Activated naive CD4-positive, alpha-beta T cell treated with anti-CD3 and anti-CD28 coated beads, Interleukin-2, amount 10 ng/mL, durations not matched to agents 7 days and 5 days (primary cell): ENCODE results near the gene COPZ1.

Experiments
- CTCF ChIA-PET: fragments of 350-600 bp; sonication (Branson Sonifier 250); formaldehyde crosslinking; loops from one replicate; lab custom pipeline; 2021; ENCODE audit warnings: antibody characterized with exemption; lab: Charles Lee
- DNase-seq: peaks from one replicate; pipeline ENCODE4 v3.0.0-alpha.2; 2020
- H3K27ac Mint-ChIP-seq: one replicate; pipeline ENCODE4 v1.8.0; 2021; ENCODE audit warnings: mild to moderate bottlenecking, moderate library complexity, mixed read lengths
- H3K27me3 Mint-ChIP-seq: one replicate; pipeline ENCODE4 v1.8.0; 2021; ENCODE audit warnings: mild to moderate bottlenecking, mixed read lengths
- H3K36me3 Mint-ChIP-seq: one replicate; pipeline ENCODE4 v1.8.0; 2021; ENCODE audit warnings: mixed read lengths
- H3K4me1 Mint-ChIP-seq: one replicate; pipeline ENCODE4 v1.8.0; 2021; ENCODE audit warnings: mixed read lengths
- H3K4me3 Mint-ChIP-seq: one replicate; pipeline ENCODE4 v1.8.0; 2021; ENCODE audit warnings: mild to moderate bottlenecking, moderate library complexity, mixed read lengths
- H3K9me3 Mint-ChIP-seq: one replicate; pipeline ENCODE4 v1.8.0; 2021; ENCODE audit warnings: mixed read lengths

The COPZ1 gene

DNA sequence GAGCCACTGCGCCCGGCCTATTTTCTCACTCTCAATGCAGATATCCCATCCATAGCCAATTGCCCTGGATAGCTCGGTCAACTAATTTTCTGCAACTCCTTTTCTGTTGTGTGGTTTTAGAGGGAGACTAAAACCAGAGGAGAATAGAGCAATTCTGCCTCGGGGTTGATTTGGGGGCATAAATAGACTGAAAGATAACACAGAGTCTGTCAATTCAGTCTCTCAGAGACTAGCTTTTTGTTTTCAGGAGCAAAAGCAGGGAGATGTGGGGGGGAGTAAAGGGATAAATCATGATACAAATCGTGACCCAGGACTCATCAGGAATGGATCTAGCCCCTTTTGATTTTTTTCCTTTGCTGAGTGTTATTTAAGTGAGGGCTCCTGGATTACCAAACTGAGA is 6.5 kb downstream of the COPZ1 start:
- CTCF ChIA-PET, result interaction anchor here (1.1 to 7.1 kb wide), 2 partner anchors 28 to 36 kb away, joined by 4 to 45 read pairs; no protein-coding TSS in a partner anchor

DNA sequence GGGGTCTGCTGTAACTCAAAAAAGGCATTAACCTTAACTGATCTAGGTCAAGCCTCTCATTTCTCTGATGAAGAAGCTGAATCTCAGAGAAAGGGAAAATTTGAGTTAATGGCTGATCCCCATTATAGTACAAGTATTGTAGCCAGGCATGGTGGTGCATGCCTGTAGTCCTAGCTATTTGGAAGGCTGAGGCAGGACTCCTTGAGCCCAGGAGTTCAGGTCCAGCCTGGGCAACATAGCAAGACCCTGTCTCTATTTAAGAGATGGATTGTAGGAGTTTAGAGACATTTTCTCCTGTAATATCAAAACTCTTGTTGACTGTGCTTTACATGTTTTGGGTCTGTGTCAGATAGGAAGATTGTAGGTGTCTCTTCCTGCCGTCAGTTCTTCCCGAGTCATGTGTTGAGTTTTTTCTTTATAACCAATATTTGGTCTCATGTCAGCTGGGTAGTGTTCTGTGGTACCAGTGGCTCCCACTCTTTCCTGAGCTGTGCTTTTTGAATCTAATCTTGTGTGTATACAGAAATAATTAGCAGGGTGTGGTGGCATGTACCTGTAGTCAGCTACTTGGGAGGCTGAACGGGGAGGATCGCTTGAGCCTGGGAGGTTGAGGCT is 8.6 kb downstream of the COPZ1 start:
- peaks cover 21% of the 10 kb centered on the region for H3K36me3 Mint-ChIP-seq
- no peak for DNase-seq
- no peaks in the 10 kb centered on the region for H3K9me3 Mint-ChIP-seq
- no peaks in the 10 kb centered on the region for H3K27me3 Mint-ChIP-seq
- H3K4me1 Mint-ChIP-seq, result peaks cover 43% of the 10 kb centered on the region
- CTCF ChIA-PET, result interaction anchor here (0.7 to 7.2 kb wide), 7 partner anchors 9 to 1678 kb away, joined by 3 to 89 read pairs (median 40); partner anchors contain the start of gene COPZ1
- H3K27ac Mint-ChIP-seq, result no peak overlapping the region
- H3K4me3 Mint-ChIP-seq, result no peak overlapping the region

More for the DNA sequence above, 6.5 kb downstream of the COPZ1 start:
- H3K9me3 Mint-ChIP-seq, result no peaks in the 10 kb centered on the region
- peaks cover 58% of the 10 kb centered on the region for H3K4me1 Mint-ChIP-seq
- H3K36me3 Mint-ChIP-seq, result peaks cover 24% of the 10 kb centered on the region
- DNase-seq, result no peak
- no peak overlapping the region for H3K4me3 Mint-ChIP-seq
- peak overlapping the region; percentile 71 for H3K27ac Mint-ChIP-seq
- no peaks in the 10 kb centered on the region for H3K27me3 Mint-ChIP-seq

DNA sequence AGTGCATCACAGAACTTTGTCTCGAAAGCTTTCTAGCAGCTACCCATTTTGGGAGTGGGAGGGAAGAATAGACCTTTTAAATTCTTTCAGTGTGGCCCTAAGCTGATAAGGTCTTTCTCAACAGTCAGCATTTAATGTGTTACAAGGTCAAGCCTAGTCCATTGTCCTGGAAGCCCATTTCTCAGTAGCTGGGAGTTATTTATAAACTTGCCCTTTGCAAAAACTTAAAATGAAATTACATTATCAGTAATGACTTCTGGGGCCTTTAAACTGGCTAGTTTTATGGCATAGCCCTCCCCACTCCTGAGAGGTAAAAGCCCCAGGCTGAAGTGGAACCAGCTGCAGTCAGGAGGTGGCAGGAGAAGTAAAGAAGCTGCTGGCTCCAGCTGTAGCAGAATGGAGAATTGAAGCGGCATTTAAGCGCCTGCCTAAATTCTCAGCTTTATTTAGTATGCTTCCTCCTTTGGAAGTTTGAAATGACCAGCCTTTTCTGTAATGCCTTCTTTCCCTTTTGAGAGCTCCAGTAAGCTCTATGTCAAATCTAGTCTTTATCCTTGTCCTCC is 12.4 kb downstream of the COPZ1 start:
- no peak for DNase-seq
- H3K4me1 Mint-ChIP-seq, result peaks cover 10% of the 10 kb centered on the region
- H3K4me3 Mint-ChIP-seq, result no peak overlapping the region
- no peak overlapping the region for H3K27ac Mint-ChIP-seq
- H3K36me3 Mint-ChIP-seq, result peaks cover 14% of the 10 kb centered on the region
- no peaks in the 10 kb centered on the region for H3K27me3 Mint-ChIP-seq
- CTCF ChIA-PET, result interaction anchor here (0.7 to 7.2 kb wide), 15 partner anchors 9 to 106 kb away, joined by 3 to 89 read pairs (median 9); partner anchors contain the start of gene COPZ1
- no peaks in the 10 kb centered on the region for H3K9me3 Mint-ChIP-seq

DNA sequence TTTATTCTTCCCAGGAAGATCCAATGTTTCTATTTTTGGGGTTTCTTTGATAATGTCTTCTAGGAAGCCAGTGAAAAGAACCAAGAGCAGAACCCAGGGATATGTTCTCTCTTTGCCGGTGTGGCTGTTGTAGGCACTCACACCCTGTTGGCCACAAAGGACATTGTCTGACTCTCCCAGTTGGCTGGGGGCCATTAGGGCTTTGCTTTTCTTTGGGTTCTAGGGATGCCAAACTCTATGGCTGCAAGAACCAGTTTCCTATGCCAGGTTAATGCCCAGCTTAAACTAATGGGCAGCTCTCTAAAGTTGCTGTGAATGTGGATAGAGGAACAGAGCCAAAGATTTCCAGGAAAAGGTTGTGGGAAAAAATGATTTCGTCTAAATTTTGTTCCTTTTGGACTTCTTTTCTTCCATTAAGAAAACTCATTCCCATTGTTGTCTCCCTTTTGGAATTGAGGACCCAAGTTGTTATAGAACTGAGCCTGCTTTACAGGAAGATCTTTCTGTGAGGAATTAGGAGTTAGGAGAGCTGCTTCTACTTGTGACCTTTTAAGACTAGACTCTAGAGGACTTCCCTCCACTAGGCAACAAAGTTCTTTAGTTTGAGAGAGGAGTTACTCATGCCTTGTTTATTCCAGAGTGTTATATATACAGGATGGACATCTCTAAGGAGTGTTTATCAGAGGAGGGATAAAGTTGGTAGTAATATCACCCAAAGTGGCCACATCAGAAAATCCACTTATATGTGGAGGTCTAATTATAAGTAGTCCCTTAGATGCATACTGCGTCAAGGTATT is 13.1 kb downstream of the COPZ1 start:
- Mint-ChIP-seq H3K4me3 (no peak overlapping the region), H3K9me3 (no peaks in the 10 kb centered on the region), H3K36me3 (peaks cover 19% of the 10 kb centered on the region), H3K27me3 (no peaks in the 10 kb centered on the region), H3K4me1 (peaks cover 10% of the 10 kb centered on the region), H3K27ac (no peak overlapping the region)
- DNase-seq, result no peak
- CTCF ChIA-PET, result interaction anchor here (0.7 to 7.2 kb wide), 13 partner anchors 9 to 96 kb away, joined by 3 to 89 read pairs (median 10); partner anchors contain the start of gene COPZ1

DNA sequence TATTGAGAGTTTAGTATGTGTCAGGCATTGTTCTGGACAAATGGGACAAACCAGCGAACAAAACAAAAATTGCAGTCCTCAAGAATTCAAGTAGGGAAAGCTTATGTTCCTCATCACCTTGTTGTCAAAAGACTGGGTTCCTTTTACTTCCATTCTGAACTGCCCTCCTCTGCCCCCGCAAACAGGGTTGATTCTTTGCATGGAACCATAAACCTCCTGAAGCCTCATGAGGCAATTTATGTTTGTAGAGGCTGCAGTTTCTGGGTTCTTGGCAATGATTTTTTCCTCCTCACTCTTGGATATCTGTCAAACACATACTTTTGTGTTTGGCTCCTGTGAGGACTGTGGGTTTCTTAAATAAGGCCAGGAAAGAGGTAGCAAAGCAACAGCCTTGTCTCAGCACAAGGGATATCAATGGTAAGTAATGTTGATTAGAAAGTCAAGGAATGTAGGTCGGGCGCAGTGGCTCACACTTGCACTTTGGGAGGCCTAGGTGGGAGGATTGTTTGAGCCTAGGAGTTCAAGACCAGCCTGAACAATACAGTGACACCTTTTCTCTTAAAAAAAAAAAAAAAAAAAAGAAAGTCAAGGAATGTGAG is 13.9 kb downstream of the COPZ1 start:
- Mint-ChIP-seq H3K36me3 (peaks cover 25% of the 10 kb centered on the region), H3K4me1 (peaks cover 3% of the 10 kb centered on the region), H3K27ac (no peak overlapping the region), H3K4me3 (no peak overlapping the region), H3K9me3 (no peaks in the 10 kb centered on the region), H3K27me3 (no peaks in the 10 kb centered on the region)
- DNase-seq, result no peak
- CTCF ChIA-PET, result interaction anchor here (1.5 to 7.2 kb wide), 5 partner anchors 8 to 60 kb away, joined by 3 to 89 read pairs (median 40); no protein-coding TSS in a partner anchor

DNA sequence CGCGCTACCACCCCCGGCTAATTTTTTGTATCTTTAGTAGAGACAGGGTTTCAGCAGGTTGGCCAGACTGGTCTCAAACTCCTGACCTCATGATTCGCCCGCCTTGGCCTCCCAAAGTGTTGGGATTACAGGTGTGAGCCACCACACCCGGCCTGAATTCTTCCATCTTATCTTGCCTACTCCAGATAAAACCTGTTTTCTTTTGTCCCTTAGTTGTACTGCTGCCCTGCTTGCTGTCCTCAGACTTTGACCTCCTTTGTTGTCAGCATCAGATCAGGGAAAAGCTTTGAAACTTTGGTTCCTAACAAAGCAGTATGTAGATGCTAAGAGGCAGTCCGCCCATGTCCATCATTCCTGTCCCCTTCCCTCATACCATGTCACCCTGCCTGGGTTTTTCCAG is 15.9 kb downstream of the COPZ1 start:
- peaks cover 3% of the 10 kb centered on the region for H3K4me1 Mint-ChIP-seq
- H3K4me3 Mint-ChIP-seq, result no peak overlapping the region
- CTCF ChIA-PET, result interaction anchor here (1.4 to 2.0 kb wide), 2 partner anchors 19 to 39 kb away, joined by 3 to 9 read pairs; no protein-coding TSS in a partner anchor
- peaks cover 39% of the 10 kb centered on the region for H3K36me3 Mint-ChIP-seq
- no peak for DNase-seq
- peak overlapping the region; percentile 67 for H3K27ac Mint-ChIP-seq
- no peaks in the 10 kb centered on the region for H3K9me3 Mint-ChIP-seq
- no peaks in the 10 kb centered on the region for H3K27me3 Mint-ChIP-seq

DNA sequence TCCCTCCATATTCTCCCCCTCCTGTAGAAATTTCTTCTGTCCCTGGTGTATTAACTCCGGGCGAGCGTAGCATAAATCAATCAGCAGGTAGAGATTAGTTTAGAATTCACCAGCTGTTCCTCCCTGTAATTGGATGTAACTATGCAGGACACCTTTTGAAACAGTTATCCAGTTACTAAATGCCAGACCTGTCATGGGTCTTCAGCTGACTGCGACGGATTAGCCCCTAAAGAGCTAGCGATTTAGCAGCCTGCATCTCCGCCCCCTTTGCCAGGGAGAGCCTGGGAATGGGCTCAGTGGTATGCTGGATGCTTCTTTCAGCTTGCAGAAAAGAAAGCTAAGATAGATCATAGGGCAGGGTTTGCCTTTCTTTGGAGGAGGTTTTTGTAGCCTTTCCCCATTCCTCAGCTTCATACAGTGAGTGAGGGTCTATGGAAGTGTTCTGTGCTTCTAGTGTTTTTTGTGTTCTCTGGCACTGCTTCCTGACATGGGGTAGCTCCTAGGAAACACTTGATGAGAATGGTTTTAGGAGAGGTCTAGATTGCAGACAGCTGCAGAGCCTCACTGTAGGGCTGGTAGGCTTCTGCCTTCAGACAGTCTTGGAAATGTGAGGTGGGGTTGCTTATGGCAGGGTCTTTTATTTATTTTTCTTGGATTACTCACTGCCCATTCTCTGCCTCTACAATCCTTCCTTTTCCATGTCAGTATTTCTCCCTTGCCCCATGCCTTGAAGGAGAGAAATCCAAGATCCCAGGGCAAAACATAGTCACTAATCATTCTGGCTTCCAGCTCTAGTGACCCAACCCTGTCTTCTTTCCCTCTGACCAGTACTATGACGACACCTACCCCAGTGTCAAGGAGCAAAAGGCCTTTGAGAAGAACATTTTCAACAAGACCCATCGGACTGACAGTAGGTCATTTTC is 16.7 kb downstream of the COPZ1 start:
- H3K27ac Mint-ChIP-seq, result peak overlapping the region; percentile 58
- H3K4me3 Mint-ChIP-seq, result no peak overlapping the region
- DNase-seq, result no peak
- CTCF ChIA-PET, result interaction anchor here (1.4 to 2.0 kb wide), 2 partner anchors 19 to 38 kb away, joined by 3 to 9 read pairs; no protein-coding TSS in a partner anchor
- peaks cover 41% of the 10 kb centered on the region for H3K36me3 Mint-ChIP-seq
- H3K27me3 Mint-ChIP-seq, result no peaks in the 10 kb centered on the region
- no peaks in the 10 kb centered on the region for H3K9me3 Mint-ChIP-seq
- no peaks in the 10 kb centered on the region for H3K4me1 Mint-ChIP-seq

DNA sequence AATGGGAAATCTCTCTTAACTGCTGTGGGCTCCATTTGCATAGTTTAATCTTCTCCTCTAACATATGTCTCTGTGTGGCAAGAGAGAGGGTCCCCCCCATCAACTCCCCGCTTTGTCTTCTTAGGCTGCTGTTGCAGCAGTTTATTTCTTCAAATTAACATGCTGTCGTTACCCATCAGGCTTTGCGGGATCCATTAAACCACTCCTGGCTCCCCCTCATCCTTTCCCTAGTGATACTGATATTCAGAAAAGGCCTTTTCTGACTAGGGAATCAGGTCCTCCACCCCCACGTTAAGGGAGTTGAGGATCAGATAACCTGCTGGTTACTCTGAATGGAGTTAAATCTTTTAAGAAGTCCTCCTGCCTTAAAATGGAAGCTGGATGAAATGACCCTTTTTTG is 24.1 kb downstream of the COPZ1 start:
- CTCF ChIA-PET, result interaction anchor here (0.8 to 2.3 kb wide), 3 partner anchors 11 to 50 kb away, joined by 3 to 10 read pairs (median 5); no protein-coding TSS in a partner anchor
- Mint-ChIP-seq H3K36me3 (peaks cover 53% of the 10 kb centered on the region), H3K4me3 (no peak overlapping the region)

DNA sequence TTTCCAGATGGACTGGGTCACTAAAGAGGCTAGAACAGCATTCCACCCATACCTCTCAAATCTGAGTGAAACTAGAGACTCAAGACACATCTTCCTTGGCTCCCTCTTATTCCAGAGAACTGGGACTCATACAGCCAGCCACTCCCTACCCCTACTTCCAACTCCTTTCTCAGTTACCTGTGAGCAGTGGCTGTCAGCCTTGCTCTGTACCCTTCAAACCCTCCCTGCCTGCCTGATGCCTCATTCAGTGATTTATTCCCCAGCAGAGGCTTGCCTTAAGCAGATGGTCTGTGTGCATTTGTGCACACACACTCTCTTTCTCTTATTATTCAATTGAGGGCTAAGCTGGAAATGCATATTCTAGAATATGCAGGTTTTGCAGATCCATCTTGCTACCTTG is 24.7 kb downstream of the COPZ1 start:
- Mint-ChIP-seq H3K4me1 (peaks cover 19% of the 10 kb centered on the region), H3K9me3 (no peaks in the 10 kb centered on the region), H3K27ac (no peak overlapping the region), H3K36me3 (peaks cover 51% of the 10 kb centered on the region), H3K27me3 (no peaks in the 10 kb centered on the region), H3K4me3 (no peak overlapping the region)
- DNase-seq, result no peak
- CTCF ChIA-PET, result interaction anchor here (1.5 to 2.3 kb wide), 2 partner anchors 13 to 50 kb away, joined by 5 to 10 read pairs; no protein-coding TSS in a partner anchor

More for the DNA sequence above, 24.1 kb downstream of the COPZ1 start:
- Mint-ChIP-seq H3K27me3 (no peaks in the 10 kb centered on the region), H3K9me3 (no peaks in the 10 kb centered on the region), H3K27ac (no peak overlapping the region), H3K4me1 (peaks cover 19% of the 10 kb centered on the region)
- no peak for DNase-seq

DNA sequence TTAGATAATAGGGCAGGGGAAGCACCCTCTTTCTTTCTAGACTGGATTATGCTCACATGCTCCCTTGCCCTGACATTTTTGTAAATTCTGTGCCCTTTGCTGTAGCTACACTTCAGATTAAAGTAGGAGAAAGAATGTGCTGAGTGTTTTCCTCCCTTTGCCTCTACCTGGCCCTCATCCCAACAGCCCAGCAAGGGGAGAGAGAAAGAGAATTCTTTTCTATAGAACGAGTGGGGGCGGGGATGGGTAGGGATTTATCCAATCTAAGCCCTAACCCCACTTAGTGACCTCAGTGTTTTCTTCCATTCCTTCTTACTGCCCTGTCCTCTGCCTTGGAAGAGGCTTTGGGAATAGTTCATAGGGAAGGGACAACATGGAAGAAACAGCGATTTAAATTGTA is 25.8 kb downstream of the COPZ1 start:
- Mint-ChIP-seq H3K27ac (no peak overlapping the region), H3K4me1 (peaks cover 19% of the 10 kb centered on the region), H3K9me3 (no peaks in the 10 kb centered on the region), H3K36me3 (peaks cover 43% of the 10 kb centered on the region), H3K4me3 (no peak overlapping the region), H3K27me3 (no peaks in the 10 kb centered on the region)
- DNase-seq, result no peak
- CTCF ChIA-PET, result interaction anchor here (1.0 to 2.3 kb wide), 2 partner anchors 14 to 17 kb away, joined by 3 to 10 read pairs; no protein-coding TSS in a partner anchor

DNA sequence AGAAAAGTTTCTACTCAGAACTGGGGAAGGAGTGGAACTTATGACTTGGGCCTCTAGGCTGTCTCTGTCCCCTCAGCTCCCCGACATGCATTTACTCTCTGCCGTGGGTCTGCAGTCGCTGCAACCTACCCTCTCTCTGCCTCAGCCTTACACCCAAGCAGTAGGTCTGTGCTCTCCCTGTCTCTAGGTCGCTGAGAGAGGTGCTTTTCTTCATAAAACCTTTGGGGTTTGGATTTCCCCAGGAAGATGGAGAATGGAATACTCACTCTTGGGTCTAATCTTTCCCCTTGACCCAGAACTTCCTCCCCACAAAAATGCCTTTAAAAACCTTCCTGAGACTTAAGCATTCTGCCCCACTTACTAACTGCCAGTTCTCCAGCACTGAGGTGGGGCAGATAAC is 26.4 kb downstream of the COPZ1 start:
- peaks cover 40% of the 10 kb centered on the region for H3K36me3 Mint-ChIP-seq
- H3K4me3 Mint-ChIP-seq, result no peak overlapping the region
- no peaks in the 10 kb centered on the region for H3K27me3 Mint-ChIP-seq
- no peaks in the 10 kb centered on the region for H3K9me3 Mint-ChIP-seq
- CTCF ChIA-PET, result interaction anchor here (2.3 kb wide), 1 partner anchor 14 kb away, joined by 10 read pairs; no protein-coding TSS in a partner anchor
- no peak overlapping the region for H3K27ac Mint-ChIP-seq
- DNase-seq, result no peak
- H3K4me1 Mint-ChIP-seq, result peaks cover 19% of the 10 kb centered on the region

DNA sequence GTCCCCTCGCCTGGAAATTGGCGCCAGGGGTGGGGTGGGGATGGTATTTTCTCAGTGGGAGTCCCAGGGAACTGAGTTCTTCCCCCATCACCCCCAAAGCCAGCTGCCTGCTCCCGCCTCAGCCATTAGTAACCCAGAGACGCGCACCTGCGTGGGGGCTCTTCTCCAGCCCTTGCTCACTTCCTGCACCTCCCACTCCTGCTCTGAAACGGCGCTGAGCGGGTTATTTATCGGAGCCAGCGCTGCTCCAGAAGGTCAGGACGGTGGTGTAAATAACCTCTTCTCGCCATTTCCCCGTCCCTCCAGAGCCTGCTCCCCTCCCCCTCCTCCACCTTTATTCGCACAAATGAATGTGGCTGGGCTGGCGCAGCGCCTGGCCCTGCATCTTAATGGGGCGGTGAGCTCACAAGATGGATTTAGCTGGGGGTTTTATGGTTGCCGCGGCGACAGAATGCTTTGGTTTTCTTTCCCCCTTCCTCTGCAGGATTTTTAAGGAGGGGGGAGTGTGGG is 27.1 kb downstream of the COPZ1 start:
- CTCF ChIA-PET, result interaction anchor here (0.7 to 2.2 kb wide), 7 partner anchors 9 to 57 kb away, joined by 3 to 9 read pairs (median 4); partner anchors contain the start of gene COPZ1
- no peaks in the 10 kb centered on the region for H3K27me3 Mint-ChIP-seq
- DNase-seq, result peak; percentile 45
- no peak overlapping the region for H3K27ac Mint-ChIP-seq
- H3K4me1 Mint-ChIP-seq, result peaks cover 26% of the 10 kb centered on the region
- H3K9me3 Mint-ChIP-seq, result no peaks in the 10 kb centered on the region
- H3K36me3 Mint-ChIP-seq, result peaks cover 35% of the 10 kb centered on the region
- H3K4me3 Mint-ChIP-seq, result peak overlapping the region; percentile 27
